GM21717 (cell line): ENCODE data around the gene FCN1.
A peak's percentile ranks its signal among the peaks of the same experiment; 100 is the strongest.

Source experiments
- ATAC-seq: cut with Tn5 transposase; IDR thresholded peaks from one replicate; pipeline ENCODE4 v1.9.1; 2021; ENCODE audit warnings: mild to moderate bottlenecking, moderate library complexity; ENCODE audit not compliant: unreplicated experiment

Gene FCN1

GRCh38 chr9:134937566-134938345 is 20.0 kb upstream of the FCN1 start:
- no peak for ATAC-seq

- ATAC-seq: peak; percentile 20
These were observed 19.4 kb upstream of the FCN1 start for GRCh38 chr9:134937164-134937555.

- peak; percentile 49 for ATAC-seq
These were observed 18.8 kb upstream of the FCN1 start for GRCh38 chr9:134936346-134937163.

DNA sequence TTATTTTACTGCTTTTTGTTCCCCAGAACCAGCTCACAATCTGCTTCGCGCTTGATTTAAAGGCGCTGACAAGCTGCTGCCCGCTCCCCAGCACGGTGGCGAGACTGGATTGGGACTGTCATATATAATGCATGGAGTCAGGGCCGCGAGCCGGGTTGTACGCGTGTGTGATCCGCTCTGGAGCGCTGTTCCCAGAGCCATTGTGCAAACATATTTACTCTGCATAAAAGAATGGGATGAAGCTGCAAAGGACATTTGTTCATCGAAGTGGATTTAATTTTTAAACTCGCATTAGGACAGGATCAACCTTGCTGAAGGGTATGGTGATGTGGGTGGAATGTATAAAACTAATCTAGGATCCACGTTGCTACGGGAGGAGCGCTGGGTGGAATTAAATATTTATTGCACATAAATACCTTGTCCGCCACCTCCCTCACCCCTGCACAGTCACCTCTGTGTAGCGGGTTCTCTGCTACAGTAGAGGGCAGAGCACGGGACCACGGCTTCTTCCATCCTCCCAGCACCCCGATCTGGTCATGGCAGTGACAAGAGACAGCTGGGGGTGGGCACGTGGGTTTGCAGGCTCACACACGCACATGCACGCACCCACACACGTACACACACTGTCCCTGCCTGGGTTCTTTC is 18.1 kb upstream of the FCN1 start:
- no peak for ATAC-seq

GRCh38 chr9:134935056-134935640 is 17.4 kb upstream of the FCN1 start:
- ATAC-seq: no peak

DNA sequence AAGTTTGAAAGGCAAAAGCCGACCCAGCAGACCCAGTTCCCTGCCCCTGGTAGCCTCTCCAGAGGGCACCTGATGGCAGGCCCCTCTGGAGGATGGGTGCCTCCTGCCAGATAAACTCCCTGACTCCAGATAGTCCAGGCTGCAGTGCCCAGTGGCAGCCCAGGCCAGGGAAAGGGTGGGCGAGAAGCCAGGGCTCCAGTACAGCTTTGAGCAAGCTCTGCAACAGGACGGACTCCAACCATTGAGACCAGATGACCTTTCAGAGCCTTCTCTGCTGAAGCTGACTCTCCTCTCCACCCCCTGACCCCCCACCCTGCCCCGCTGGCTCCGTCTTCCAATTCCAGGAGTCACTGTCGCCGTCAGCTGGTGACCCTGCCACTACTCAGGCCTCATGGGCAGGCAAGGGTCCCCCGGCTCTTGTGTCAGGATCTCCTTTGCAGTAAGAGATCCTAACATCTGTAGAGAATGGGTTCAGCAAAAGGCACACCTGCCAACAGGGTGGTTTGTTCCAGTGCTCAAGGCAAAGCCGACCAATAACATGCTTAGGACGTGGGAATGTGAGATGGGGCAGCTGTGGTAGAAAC is 15.5 kb upstream of the FCN1 start:
- no peak for ATAC-seq

- no peak for ATAC-seq
These were observed 14.9 kb upstream of the FCN1 start for GRCh38 chr9:134932606-134933005.

DNA sequence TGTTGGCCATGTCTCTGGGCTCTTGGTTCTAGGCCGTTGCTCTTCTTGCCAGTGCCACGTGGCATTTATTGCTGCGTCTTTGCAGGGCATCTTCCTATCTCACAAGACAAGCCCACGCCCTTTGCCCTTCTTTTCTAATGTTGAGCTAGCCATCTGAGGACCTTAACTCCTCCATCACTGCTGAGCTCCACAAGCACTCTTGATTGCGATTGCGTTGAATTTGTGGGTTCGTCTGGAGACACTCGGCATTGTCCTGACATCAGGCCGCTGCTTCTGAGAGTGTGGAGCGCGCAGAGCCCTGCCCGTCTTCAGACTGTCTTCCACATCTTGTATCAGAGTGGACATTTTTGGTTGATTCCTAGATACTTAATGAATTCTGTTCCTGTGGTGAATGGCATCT is 14.5 kb upstream of the FCN1 start:
- ATAC-seq: no peak

DNA sequence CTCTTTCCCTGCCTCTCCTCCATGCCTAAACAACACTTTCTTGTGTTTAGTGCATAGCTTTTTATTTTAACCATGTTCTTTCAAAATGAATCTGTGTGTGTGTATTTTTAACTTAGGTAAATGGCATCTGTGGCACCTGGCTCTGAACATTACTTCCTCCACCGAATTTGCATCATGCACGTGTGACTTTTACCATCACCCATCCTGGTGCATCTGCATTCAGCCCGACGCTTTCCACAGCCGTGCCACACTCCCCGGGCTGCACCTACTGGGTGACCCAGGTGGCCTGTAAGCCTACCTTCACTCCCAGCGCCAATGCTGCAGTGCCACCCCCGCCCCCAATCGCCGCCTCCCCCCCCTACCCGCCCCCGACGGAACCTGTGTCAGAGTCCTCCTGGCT is 12.7 kb upstream of the FCN1 start:
- peak; percentile 58 for ATAC-seq

DNA sequence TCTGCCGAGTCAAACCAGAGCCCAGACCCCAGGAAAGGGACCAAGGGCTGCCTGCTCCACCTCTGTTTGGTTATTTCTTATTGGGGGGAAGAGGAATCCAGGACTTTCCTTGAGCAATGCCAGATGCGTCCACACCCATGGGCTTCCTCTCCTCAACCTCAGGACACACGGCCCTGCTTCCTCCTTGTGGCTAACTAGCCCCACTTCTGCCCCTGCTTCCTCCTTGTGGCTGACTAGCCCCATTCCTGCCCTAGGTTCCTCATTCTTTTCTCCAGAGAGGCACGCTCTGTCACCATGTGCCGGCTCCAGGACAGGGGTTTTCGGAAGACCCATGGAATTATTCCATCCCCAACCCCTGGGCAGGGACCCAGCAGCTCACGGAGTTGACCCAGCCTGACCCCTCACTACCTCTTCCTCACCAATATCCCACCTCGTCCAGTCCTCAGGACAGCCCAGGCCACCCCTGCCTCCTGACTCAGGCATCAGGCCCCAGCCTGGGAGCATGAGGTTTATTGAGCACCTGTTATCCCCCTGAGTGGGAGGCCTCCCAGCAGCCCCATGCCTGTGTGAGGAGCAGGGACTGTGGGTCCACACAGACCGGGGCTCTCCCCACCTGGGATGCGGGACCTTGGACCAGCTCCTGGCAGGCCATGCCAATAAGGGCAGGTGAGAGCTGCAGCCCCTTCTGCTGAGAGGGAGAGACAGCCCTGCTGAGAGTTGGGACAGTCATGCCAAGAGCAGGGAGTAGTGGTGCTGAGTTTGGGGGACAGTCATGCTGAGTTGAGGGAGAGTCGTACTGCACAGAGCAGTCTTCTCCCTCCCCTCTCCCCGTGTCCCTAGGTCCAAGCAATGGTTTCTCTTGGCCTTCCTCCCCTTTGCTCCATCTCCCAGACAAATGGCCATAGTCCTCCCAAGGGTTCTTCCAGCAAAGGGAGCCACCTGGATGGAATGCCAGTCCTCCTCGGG is 11.8 kb upstream of the FCN1 start:
- no peak for ATAC-seq

GRCh38 chr9:134928436-134929192 is 10.9 kb upstream of the FCN1 start:
- no peak for ATAC-seq

- ATAC-seq: no peak
These were observed 7.3 kb upstream of the FCN1 start for GRCh38 chr9:134925011-134925511.

DNA sequence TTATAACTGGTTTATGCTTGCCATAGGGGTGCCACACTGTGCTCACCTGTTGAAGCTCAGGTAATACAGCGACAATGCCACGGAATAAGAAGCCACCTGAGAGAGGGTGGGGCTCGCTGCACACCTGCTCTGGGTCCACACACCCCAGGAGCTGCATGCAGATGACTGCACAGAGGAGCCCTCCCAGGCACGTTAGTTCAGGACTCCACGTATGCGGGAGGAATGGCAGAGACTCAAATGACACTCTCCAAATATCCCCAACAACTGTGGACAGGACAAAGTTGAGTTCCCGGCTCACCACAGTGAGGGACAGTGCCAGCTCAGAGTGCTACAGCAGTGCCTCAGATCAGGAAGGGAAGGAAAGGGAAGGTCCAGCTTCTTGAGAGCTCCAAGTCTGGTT is 5.8 kb upstream of the FCN1 start:
- ATAC-seq: no peak

DNA sequence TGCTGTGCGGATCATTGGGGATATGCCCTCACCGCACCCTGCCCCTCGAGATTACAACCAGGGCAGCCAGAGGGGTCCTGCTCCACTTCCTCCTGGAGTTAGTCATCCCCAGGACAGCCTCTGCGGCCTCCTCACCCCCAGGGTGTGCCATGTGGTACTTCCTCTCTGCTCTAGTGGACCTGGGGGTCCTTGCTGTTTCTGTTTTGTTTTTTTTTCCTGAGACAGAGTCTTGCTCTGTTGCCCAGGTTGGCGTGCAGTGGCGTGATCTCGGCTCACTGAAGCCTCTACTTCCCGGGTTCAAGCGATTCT is 5.2 kb upstream of the FCN1 start:
- ATAC-seq: no peak

- ATAC-seq: no peak
These were observed 4.6 kb upstream of the FCN1 start for GRCh38 chr9:134922066-134922931.

DNA sequence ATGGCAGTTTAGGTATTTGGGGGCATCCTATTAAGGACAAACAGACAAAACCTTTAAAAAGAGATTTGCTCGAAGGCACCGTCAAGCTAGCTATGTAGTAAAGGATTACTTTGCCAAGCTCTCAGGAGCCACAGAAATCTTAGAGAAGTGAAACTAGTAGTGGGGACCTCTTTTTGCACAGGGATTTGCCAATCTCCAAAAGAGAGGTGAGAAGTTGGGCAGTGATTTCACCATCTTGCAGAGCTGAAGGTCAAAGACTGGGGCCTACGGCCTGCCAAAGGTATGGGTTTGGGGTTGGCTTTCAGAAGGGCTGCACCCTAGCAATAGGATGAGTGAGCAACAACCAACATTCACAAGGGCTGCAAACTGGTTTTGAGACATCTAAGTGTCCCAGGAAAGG is 1.6 kb upstream of the FCN1 start:
- ATAC-seq: no peak

DNA sequence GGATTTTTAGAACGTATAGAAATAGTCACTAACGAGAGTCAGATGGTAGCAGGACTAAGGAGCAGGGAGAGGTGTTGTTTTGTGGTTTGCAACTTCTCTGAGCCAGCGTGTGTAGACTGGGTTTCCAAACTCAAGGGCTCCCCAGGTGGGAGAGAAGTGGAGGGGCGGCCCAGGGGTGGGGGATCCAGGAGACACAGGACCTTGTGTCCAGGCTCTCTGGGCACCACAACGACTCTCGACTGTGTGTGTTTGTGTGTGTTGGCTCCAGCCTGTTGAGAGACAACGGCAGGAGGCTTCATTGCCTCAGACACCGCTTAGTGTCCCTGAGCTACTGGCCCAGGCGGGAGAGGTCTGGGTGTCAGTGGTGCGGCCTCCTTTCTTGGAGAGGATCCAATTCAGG is 934 bp upstream of the FCN1 start:
- ATAC-seq: no peak

- no peak for ATAC-seq
These were observed 1.5 kb downstream of the FCN1 start for GRCh38 chr9:134916161-134916665.
